ENCODE data around the gene NSMCE1. TPM values are rescaled to one million over a fixed set of nuclear protein-coding genes. Genes with fewer than 3 reads are reported as not detected.

Gene NSMCE1, protein sequence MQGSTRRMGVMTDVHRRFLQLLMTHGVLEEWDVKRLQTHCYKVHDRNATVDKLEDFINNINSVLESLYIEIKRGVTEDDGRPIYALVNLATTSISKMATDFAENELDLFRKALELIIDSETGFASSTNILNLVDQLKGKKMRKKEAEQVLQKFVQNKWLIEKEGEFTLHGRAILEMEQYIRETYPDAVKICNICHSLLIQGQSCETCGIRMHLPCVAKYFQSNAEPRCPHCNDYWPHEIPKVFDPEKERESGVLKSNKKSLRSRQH
- total RNA-seq: 10 to 100 TPM; 81.8 to 85.0 TPM
- polyA plus RNA-seq: 100 to 1,000 TPM; 177 to 209 (median 185) TPM
- 37.9 to 74.4 (median 47.3) reads per million in 6 experiments for total RNA-seq

DNA sequence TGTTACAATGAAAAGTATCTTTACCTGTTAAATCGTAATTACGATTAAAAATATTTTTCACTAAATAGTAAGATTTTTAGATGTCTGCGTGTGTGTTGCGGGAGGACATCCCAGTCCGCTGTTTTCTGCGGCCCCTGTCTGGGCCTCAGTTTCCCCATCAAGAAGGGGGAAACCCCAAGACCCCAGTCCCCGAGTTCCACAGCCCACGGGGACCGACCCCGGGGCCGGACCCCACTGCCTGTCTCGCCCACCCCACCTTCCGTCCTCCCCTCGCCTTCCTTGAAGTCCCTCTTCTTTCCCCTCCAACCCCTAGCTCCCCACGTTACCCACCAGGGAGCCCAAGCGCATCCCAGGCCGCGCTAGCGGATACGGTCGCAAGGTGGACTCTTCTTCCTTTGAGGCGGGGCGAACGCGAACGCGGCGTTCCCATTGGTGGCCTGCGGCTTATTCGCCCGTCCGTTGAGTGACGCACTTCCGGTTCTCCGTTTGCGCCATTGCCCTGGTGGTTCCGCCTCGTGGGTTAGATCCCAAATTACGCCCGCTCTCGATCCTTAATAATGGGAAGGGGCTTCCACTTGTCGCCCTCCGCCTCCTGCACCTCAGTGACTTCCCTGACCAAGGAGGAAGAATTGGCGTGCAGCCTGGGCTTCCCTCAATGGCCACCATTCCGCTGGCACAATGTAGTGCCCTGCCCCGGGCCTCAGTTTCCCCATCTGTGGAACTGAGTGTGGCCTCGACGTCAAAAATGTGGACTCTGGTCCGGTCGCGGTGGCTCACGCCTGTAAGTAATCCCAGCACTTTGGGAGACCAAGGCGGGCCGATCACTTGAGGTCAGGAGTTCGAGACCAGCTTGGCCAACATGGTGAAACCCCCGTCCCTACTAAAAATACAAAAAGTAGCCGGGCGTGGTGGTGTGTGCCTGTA lies at the start of gene NSMCE1:
Gene NSMCE1 (minus strand): TSS at position 397 of the 924 bp plus-strand sequence. CDS start 11,202 bp downstream, outside the sequence.
- no peaks in the 10 kb centered on the region for H3K27me3 Mint-ChIP-seq
- peak; percentile 98 to 99 for ATAC-seq
- peak within 1 kb of the TSS; percentile 98 to 100 (median 99) for H3K27ac Mint-ChIP-seq
- no peaks in the 10 kb centered on the region for H3K9me3 Mint-ChIP-seq
- DNase-seq: peak; percentile 85 to 98 (median 94)
- peaks cover 40 to 82% (median 73%) of the 10 kb centered on the region in 4 donors for H3K4me1 Mint-ChIP-seq
- POLR2A ChIA-PET: interaction anchor here (0.6 to 3.4 kb wide), 7 partner anchors 15 to 99 kb away, joined by 3 to 36 read pairs (median 4); no protein-coding TSS in a partner anchor
- H3K36me3 Mint-ChIP-seq: peaks cover 0 to 7% (median 2%) of the 10 kb centered on the region in 3 donors
- peak within 1 kb of the TSS; percentile 92 to 100 (median 98) for H3K4me3 Mint-ChIP-seq

DNA sequence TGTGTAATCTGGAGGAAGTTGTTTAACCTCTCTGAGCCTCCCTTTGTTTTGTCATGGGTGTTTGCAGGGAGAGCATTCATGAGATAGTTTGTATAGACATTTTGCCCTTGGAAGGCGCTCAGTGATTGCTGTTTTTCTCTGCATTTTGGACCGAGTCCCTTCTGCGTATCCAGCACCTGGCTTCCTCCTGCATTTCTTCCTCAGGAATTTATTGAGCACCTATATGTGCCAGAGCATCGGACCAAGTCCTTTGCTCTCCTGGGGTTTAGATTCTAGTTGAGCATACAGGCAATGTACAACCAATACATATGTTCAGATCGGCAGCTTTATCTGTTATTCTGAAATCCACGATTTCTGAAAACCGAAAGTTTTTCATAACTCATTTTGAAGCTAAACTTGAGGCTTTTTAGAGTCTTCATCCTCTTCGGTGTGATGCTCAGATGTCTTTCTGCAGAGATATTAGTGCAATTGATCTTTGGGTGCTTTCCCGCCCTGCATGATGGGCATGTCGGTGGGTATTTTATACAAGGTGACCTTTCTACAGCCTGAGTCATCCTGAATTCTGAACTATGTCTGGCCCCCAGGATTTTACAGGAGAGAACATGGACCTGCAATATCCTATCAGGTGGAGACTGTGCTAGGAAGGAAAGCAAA lies 49.3 kb upstream of the NSMCE1 start:
- peak in 2 of 10 donors; percentile 7 to 23 for DNase-seq
- Mint-ChIP-seq H3K36me3 (peaks cover 0 to 25% (median 2%) of the 10 kb centered on the region in 3 donors), H3K4me3 (peak overlapping the region; percentile 69 to 94 (median 90)), H3K27ac (peak overlapping the region; percentile 91 to 99 (median 96)), H3K4me1 (peaks cover 54 to 87% (median 77%) of the 10 kb centered on the region in 4 donors), H3K9me3 (no peaks in the 10 kb centered on the region), H3K27me3 (no peaks in the 10 kb centered on the region)
- POLR2A ChIA-PET: interaction anchor here (0.9 to 6.3 kb wide), 6 partner anchors 9 to 138 kb away, joined by 3 to 58 read pairs (median 5); no protein-coding TSS in a partner anchor
- ATAC-seq: peak in 1 of 2 donors; percentile 8

- Mint-ChIP-seq H3K4me1 (peaks cover 54 to 85% (median 74%) of the 10 kb centered on the region in 4 donors), H3K36me3 (peaks cover 0 to 25% (median 2%) of the 10 kb centered on the region in 3 donors), H3K27me3 (no peaks in the 10 kb centered on the region), H3K27ac (peak overlapping the region; percentile 87 to 99 (median 96)), H3K4me3 (peak overlapping the region in 9 of 10 donors; percentile 83 to 94 (median 91)), H3K9me3 (no peaks in the 10 kb centered on the region)
- DNase-seq (no peak), ATAC-seq (no peak)
- POLR2A ChIA-PET: interaction anchor here (0.6 to 6.3 kb wide), 8 partner anchors 9 to 138 kb away, joined by 3 to 58 read pairs (median 4); no protein-coding TSS in a partner anchor
Measured at GRCh38 chr16:27317320-27317719, 48.7 kb upstream of the NSMCE1 start.

- ATAC-seq (no peak), DNase-seq (no peak)
- no peaks in the 10 kb centered on the region for H3K27me3 Mint-ChIP-seq
- peaks cover 0 to 18% (median 2%) of the 10 kb centered on the region in 3 donors for H3K36me3 Mint-ChIP-seq
- peak overlapping the region; percentile 91 to 97 (median 96) for H3K27ac Mint-ChIP-seq
- H3K4me3 Mint-ChIP-seq: peak overlapping the region; percentile 83 to 94 (median 91)
- POLR2A ChIA-PET: interaction anchor here (0.9 to 6.3 kb wide), 8 partner anchors 9 to 137 kb away, joined by 3 to 58 read pairs (median 3); partner anchors contain the start of gene NSMCE1
- no peaks in the 10 kb centered on the region for H3K9me3 Mint-ChIP-seq
- H3K4me1 Mint-ChIP-seq: peaks cover 48 to 73% (median 66%) of the 10 kb centered on the region in 4 donors
Measured at GRCh38 chr16:27316038-27316680, 47.6 kb upstream of the NSMCE1 start.

DNA sequence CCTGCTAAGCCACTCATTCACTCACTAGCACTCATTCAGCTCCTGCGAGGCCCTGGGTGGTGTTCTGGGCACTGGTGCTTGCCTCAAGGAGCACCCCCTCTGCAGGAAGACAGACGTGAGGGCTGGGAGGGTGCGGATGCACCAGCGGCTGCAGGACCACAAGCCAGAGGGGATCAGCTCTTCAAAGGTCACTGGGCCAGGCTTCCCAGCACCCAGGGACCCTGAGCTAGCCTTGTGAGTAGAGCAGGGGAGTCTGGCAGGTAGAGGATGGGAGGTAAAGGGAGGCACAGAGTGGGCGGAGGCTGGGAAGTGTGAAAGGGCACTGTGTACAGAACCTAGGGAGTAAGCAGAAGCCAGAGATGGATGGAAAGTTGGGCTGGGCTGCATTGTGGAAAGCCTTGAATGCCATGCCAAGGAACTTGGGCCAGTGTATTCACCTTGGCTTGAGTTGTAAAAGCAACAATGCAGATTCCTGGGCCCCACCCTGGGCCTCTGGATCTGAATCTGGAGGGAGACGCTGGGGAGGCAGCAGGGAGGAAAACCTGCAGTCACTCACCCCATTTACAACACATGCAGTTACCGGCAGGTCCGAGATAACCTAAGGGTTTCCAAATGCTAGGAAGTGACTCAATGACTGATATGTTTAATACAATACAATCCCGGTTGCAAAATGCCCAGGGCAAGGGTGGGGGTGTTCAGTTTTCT lies 46.9 kb upstream of the NSMCE1 start:
- POLR2A ChIA-PET: interaction anchor here (0.7 to 6.3 kb wide), 6 partner anchors 39 to 135 kb away, joined by 3 to 58 read pairs (median 3); partner anchors contain the start of gene NSMCE1
- Mint-ChIP-seq H3K27ac (peak overlapping the region; percentile 91 to 97 (median 96)), H3K4me3 (peak overlapping the region; percentile 83 to 94 (median 91)), H3K9me3 (no peaks in the 10 kb centered on the region), H3K27me3 (no peaks in the 10 kb centered on the region), H3K36me3 (peaks cover 0 to 15% (median 2%) of the 10 kb centered on the region in 3 donors), H3K4me1 (peaks cover 47 to 71% (median 65%) of the 10 kb centered on the region in 4 donors)
- peak; percentile 28 to 38 for ATAC-seq
- peak; percentile 16 to 71 (median 33) for DNase-seq

DNA sequence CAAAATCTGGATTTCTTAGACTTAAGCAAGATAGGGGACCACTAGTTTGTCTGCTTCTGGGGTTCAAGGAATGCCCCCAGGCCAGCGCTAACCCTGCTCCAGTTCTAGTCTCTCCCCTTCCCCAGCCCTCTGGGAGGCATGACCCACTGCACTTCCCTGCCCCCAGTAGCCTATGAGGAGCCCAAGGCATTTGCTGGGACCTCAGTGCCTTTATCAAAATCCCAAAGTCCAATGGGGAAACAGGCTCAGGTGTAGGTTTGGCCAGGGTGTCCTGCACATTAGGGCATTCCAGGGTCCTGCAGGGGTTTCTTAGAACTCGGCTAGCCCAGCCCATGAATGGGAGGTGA lies 46.4 kb upstream of the NSMCE1 start:
- H3K9me3 Mint-ChIP-seq: no peaks in the 10 kb centered on the region
- H3K4me1 Mint-ChIP-seq: peaks cover 44 to 65% (median 62%) of the 10 kb centered on the region in 4 donors
- peak overlapping the region; percentile 83 to 94 (median 91) for H3K4me3 Mint-ChIP-seq
- DNase-seq (peak in 1 of 10 donors; percentile 5), ATAC-seq (no peak)
- POLR2A ChIA-PET: interaction anchor here (0.7 to 6.3 kb wide), 6 partner anchors 39 to 135 kb away, joined by 3 to 58 read pairs (median 3); partner anchors contain the start of gene NSMCE1
- no peaks in the 10 kb centered on the region for H3K27me3 Mint-ChIP-seq
- peaks cover 0 to 11% (median 2%) of the 10 kb centered on the region in 3 donors for H3K36me3 Mint-ChIP-seq
- peak overlapping the region; percentile 91 to 97 (median 96) for H3K27ac Mint-ChIP-seq

GRCh38 chr16:27314161-27314723 lies 45.7 kb upstream of the NSMCE1 start:
- H3K4me3 Mint-ChIP-seq: peak overlapping the region; percentile 83 to 94 (median 91)
- no peaks in the 10 kb centered on the region for H3K9me3 Mint-ChIP-seq
- ATAC-seq (peak; percentile 19 to 20), DNase-seq (peak in 8 of 10 donors; percentile 18 to 66 (median 38))
- no peaks in the 10 kb centered on the region for H3K27me3 Mint-ChIP-seq
- peak overlapping the region; percentile 91 to 97 (median 96) for H3K27ac Mint-ChIP-seq
- H3K4me1 Mint-ChIP-seq: peaks cover 41 to 59% (median 55%) of the 10 kb centered on the region in 4 donors
- peaks cover 0 to 8% (median 2%) of the 10 kb centered on the region in 3 donors for H3K36me3 Mint-ChIP-seq
- POLR2A ChIA-PET: interaction anchor here (6.3 kb wide), 1 partner anchor 79 kb away, joined by 58 read pairs; no protein-coding TSS in a partner anchor

GRCh38 chr16:27313422-27314160 lies 45.0 kb upstream of the NSMCE1 start, which contains the start of gene IL4R:
TSS of gene IL4R (plus strand) at chr16:27313974. CDS start at chr16:27340204, 26,230 bp downstream.
- POLR2A ChIA-PET: interaction anchor here (1.8 kb wide), 1 partner anchor 78 kb away, joined by 8 read pairs; no protein-coding TSS in a partner anchor
- peak; percentile 41 to 73 (median 63) for DNase-seq
- peaks cover 0 to 2% (median 0%) of the 10 kb centered on the region in 3 donors for H3K36me3 Mint-ChIP-seq
- peaks cover 34 to 54% (median 48%) of the 10 kb centered on the region in 4 donors for H3K4me1 Mint-ChIP-seq
- H3K4me3 Mint-ChIP-seq: peak within 1 kb of the TSS; percentile 83 to 94 (median 91)
- peak within 1 kb of the TSS; percentile 92 to 97 (median 96) for H3K27ac Mint-ChIP-seq
- peak; percentile 66 for ATAC-seq
- H3K9me3 Mint-ChIP-seq: no peaks in the 10 kb centered on the region
- no peaks in the 10 kb centered on the region for H3K27me3 Mint-ChIP-seq

DNA sequence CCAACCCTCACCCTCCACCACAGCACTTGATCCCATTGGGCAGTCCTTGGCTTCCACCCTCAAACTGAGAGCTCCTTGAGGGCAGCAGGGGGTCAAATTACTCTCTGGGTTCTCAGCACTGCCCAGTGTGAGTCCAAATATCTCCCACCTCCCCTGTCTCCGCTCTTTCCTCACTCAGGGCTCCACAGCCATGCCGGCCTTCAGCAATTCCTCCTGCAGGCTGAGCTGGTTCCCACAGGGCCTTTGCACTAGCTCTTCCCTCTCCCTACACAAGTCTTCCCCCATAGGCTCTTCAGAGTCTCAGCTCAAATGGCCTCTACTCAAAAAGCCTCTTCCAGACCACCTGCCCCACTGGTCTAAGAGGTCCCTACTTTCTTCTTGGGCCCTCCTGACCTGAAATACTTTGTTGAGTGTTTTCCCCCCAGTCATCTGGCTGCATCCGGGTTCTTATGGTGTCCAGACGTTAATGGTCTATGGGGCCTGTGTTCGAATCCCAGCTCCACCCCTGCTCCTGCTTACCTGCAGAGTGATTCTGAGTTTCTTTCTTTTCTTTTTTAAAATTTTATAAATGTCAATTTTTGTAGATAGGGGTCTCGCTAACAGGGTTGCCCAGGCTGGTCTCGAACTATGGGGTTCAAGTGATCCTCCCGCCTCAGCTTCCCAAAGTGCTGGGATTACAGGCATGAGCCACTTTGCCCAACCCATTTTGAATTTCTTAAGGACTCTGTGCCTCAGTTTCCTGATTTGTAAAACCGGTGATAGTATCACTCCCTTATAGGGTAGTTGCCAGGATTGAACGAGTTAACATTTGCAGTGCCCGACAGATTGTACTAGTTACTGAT lies 44.2 kb upstream of the NSMCE1 start:
- Mint-ChIP-seq H3K9me3 (no peaks in the 10 kb centered on the region), H3K4me3 (peak overlapping the region; percentile 81 to 91 (median 86)), H3K4me1 (peaks cover 26 to 46% (median 40%) of the 10 kb centered on the region in 4 donors), H3K27me3 (no peaks in the 10 kb centered on the region), H3K27ac (peak overlapping the region; percentile 78 to 96 (median 90)), H3K36me3 (no peaks in the 10 kb centered on the region)
- ATAC-seq: no peak
- no peak for DNase-seq
- POLR2A ChIA-PET: interaction anchor here (0.6 to 1.8 kb wide), 4 partner anchors 18 to 149 kb away, joined by 3 to 8 read pairs (median 4); no protein-coding TSS in a partner anchor

Data from naive thymus-derived CD8-positive, alpha-beta T cell (primary cell).